CD4-positive, alpha-beta T cell treated with Interleukin-17A for 1 hour (primary cell): ENCODE data around the gene FCN1.

Experiments used
- DNase-seq: peaks from one replicate; pipeline ENCODE4 v3.0.0-alpha.2; 2020

FCN1 gene

DNA sequence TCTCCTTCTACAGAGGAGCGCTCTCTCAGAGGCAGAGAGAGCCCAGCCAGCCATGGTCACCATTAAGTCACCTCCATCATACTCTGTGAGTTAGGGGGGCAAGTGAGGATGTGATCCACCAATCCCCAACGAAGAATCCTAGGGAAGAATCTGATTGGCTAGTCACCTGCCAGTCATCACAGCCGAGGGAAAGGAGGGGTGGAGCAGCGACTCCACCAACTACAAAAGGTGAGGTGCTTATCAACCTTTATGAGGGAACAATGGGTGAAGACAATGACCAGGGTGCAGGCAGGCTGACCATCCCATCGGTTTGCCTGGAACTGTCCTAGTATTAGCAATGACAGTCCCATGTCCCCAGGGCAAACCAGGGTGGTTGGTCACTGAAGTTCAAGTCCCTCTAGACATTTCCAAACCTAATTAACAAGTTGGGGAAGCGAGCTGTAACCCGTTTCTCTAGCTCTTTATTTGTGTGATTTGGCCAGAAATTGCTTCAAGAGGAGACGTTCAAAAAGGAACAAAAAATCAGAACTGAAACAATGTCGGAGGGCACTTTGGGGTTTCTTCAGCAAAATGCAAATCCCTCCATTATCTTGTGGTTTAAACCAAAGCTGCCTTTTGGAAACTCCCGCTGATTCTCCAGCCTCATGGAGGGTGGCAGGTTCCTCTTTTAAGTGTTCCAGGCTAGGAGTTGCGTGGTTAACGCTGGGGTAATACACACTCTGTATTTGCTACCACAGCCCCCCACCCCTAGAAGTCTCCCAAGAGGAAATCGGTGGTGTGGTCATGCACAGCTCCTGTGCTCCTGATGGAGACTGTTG, 18.8 kb upstream of the FCN1 start:
- peak; percentile 16 for DNase-seq

DNA sequence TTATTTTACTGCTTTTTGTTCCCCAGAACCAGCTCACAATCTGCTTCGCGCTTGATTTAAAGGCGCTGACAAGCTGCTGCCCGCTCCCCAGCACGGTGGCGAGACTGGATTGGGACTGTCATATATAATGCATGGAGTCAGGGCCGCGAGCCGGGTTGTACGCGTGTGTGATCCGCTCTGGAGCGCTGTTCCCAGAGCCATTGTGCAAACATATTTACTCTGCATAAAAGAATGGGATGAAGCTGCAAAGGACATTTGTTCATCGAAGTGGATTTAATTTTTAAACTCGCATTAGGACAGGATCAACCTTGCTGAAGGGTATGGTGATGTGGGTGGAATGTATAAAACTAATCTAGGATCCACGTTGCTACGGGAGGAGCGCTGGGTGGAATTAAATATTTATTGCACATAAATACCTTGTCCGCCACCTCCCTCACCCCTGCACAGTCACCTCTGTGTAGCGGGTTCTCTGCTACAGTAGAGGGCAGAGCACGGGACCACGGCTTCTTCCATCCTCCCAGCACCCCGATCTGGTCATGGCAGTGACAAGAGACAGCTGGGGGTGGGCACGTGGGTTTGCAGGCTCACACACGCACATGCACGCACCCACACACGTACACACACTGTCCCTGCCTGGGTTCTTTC, 18.1 kb upstream of the FCN1 start:
- DNase-seq, result no peak

DNA sequence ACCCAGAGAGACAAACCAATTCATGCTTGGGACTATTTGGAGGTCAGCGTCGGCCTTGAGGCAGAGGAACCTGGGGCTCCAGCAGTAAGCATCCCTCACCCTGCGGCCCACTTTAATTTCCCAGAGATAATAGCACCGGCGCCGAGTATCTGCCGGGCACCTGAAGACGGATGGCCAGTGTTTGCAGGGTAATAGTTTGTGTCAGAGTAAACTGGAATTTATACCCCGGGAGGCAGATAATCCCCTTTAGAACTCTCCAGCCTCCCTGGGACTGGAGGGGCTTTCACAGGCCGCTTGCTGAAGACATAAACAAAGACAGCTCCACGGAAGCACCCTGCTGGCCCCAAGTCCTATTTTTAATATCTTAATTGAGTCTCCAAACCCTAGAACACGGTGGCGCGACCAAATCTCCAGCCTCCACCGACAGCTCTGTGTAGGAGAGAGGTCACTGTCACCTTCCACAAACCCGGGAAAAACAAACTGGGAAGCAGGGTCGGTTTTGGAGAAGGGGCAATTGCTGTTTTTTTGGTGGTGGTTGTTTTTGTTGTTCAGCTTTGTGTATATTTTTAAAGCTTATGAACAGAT, 17.4 kb upstream of the FCN1 start:
- no peak for DNase-seq

DNA sequence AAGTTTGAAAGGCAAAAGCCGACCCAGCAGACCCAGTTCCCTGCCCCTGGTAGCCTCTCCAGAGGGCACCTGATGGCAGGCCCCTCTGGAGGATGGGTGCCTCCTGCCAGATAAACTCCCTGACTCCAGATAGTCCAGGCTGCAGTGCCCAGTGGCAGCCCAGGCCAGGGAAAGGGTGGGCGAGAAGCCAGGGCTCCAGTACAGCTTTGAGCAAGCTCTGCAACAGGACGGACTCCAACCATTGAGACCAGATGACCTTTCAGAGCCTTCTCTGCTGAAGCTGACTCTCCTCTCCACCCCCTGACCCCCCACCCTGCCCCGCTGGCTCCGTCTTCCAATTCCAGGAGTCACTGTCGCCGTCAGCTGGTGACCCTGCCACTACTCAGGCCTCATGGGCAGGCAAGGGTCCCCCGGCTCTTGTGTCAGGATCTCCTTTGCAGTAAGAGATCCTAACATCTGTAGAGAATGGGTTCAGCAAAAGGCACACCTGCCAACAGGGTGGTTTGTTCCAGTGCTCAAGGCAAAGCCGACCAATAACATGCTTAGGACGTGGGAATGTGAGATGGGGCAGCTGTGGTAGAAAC, 15.5 kb upstream of the FCN1 start:
- DNase-seq, result no peak

DNA sequence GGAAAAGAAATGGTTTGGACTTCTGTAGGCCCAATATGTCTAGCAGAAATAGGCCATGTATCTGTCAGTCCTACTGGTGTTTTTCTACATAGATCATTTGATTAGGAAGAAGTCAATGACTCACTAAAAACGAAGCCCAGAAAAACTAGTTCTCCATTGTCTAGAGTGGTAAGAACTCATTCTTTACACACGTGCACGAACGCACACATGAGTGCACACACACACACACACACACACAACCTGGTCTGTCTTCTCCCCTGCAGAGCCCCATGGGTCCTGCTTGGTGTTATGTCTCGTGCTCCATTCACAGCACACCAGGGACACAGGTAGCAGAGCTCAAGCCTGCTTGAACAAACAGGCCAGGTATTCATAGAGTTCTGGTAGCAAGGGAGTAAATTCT, 14.9 kb upstream of the FCN1 start:
- no peak for DNase-seq

DNA sequence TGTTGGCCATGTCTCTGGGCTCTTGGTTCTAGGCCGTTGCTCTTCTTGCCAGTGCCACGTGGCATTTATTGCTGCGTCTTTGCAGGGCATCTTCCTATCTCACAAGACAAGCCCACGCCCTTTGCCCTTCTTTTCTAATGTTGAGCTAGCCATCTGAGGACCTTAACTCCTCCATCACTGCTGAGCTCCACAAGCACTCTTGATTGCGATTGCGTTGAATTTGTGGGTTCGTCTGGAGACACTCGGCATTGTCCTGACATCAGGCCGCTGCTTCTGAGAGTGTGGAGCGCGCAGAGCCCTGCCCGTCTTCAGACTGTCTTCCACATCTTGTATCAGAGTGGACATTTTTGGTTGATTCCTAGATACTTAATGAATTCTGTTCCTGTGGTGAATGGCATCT, 14.5 kb upstream of the FCN1 start:
- no peak for DNase-seq

DNA sequence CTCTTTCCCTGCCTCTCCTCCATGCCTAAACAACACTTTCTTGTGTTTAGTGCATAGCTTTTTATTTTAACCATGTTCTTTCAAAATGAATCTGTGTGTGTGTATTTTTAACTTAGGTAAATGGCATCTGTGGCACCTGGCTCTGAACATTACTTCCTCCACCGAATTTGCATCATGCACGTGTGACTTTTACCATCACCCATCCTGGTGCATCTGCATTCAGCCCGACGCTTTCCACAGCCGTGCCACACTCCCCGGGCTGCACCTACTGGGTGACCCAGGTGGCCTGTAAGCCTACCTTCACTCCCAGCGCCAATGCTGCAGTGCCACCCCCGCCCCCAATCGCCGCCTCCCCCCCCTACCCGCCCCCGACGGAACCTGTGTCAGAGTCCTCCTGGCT, 12.7 kb upstream of the FCN1 start:
- no peak for DNase-seq

DNA sequence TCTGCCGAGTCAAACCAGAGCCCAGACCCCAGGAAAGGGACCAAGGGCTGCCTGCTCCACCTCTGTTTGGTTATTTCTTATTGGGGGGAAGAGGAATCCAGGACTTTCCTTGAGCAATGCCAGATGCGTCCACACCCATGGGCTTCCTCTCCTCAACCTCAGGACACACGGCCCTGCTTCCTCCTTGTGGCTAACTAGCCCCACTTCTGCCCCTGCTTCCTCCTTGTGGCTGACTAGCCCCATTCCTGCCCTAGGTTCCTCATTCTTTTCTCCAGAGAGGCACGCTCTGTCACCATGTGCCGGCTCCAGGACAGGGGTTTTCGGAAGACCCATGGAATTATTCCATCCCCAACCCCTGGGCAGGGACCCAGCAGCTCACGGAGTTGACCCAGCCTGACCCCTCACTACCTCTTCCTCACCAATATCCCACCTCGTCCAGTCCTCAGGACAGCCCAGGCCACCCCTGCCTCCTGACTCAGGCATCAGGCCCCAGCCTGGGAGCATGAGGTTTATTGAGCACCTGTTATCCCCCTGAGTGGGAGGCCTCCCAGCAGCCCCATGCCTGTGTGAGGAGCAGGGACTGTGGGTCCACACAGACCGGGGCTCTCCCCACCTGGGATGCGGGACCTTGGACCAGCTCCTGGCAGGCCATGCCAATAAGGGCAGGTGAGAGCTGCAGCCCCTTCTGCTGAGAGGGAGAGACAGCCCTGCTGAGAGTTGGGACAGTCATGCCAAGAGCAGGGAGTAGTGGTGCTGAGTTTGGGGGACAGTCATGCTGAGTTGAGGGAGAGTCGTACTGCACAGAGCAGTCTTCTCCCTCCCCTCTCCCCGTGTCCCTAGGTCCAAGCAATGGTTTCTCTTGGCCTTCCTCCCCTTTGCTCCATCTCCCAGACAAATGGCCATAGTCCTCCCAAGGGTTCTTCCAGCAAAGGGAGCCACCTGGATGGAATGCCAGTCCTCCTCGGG, 11.8 kb upstream of the FCN1 start:
- DNase-seq, result peak; percentile 8

DNA sequence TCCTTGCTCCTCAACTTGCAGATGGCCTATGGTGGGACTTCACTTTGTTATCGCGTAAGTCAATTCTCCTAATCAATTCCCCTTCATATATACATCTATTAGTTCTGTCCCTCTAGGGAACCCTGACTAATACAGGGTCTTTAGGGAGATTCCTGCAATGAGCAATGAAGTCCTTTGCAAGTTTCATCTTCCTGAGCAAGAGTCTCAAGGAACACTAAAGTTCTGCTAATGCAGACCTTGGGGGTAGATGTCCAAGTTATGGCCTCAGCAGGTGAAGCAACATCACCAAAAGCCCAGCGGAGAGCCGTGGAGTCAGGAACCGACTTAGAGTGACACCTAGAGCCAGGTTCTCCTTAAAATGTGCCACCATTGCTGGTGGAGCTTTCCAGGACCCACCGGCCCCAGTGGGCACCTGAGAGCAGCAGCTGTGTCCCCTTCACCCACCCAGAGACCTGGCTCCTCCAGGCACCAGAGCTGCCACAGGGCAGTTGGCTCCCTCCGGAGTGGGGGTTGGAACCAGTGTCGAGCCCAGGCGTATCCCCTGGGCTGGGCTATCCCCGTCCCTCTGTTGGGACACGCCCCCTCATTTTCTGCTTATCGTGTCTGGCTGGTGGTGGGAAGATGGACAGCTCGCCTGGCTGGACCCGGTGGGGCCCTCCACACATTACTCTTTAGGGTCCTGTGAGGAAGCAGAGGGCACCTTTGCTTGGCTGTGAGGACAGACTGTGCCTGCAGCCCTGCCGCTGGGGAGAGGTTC, 10.9 kb upstream of the FCN1 start:
- no peak for DNase-seq

DNA sequence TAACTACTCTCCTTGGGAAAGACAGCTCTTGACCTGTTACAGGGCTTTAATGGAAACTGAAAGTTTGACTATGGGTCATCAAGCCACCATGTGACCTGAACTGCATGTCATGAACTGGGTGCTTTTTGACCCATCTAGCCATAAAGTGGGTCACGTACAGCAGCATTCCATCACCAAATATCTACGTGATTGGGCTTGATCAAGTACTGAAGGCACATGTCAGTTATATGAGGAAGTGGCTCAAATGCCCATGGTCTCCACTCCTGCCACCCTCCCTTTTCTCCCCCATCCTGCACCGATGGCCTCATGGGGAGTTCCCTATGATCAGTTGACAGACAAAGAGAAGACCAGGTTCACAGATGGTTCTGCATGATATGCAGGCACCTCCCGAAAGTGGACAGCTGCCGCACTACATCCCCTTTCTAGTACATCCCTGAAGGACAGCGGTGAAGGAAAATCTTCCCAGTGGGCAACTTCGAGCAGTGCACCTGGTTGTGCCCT, 7.3 kb upstream of the FCN1 start:
- no peak for DNase-seq

DNA sequence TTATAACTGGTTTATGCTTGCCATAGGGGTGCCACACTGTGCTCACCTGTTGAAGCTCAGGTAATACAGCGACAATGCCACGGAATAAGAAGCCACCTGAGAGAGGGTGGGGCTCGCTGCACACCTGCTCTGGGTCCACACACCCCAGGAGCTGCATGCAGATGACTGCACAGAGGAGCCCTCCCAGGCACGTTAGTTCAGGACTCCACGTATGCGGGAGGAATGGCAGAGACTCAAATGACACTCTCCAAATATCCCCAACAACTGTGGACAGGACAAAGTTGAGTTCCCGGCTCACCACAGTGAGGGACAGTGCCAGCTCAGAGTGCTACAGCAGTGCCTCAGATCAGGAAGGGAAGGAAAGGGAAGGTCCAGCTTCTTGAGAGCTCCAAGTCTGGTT, 5.8 kb upstream of the FCN1 start:
- DNase-seq, result no peak

DNA sequence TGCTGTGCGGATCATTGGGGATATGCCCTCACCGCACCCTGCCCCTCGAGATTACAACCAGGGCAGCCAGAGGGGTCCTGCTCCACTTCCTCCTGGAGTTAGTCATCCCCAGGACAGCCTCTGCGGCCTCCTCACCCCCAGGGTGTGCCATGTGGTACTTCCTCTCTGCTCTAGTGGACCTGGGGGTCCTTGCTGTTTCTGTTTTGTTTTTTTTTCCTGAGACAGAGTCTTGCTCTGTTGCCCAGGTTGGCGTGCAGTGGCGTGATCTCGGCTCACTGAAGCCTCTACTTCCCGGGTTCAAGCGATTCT, 5.2 kb upstream of the FCN1 start:
- DNase-seq, result no peak

DNA sequence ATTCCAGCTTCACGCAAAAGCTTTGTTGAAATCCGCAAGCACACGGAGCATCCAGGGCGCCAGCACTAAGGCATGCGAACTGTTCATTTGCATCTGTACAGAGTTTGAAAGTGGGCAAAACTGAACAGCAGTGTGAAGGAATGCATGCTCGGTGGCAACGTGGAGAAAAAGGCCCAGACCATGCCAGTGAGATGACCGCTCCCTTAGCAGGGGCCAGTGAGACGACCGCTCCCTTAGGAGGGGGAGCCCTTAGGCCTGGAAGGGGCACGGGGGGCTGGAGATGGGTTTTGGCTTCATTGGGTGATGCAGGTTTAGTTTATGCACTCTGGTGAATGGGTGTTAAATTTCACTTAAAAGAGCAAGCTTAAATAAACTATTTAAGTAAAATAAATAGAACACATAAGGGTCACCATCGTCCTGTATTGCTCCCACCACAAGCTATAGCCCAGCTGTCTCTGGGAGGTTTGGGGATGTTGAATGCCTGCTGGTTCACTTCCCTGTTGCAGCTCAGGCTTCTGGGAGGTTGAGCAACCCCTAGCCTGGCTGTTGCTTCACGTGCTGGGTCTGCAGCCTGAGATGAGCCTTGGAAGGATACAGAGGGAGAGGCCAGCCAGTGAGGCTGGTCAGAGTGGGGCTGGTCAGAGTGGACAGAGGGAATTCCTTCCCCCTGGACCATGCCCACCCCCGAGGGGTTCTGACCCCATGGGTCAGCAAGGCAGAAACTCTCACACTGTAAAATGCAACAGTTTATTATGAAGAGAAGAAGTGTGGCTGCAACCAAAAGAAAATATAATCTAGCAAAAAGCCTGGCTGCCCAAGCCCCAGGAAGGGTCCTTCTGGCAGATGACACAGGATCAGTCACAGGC, 4.6 kb upstream of the FCN1 start:
- DNase-seq, result no peak

DNA sequence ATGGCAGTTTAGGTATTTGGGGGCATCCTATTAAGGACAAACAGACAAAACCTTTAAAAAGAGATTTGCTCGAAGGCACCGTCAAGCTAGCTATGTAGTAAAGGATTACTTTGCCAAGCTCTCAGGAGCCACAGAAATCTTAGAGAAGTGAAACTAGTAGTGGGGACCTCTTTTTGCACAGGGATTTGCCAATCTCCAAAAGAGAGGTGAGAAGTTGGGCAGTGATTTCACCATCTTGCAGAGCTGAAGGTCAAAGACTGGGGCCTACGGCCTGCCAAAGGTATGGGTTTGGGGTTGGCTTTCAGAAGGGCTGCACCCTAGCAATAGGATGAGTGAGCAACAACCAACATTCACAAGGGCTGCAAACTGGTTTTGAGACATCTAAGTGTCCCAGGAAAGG, 1.6 kb upstream of the FCN1 start:
- no peak for DNase-seq

DNA sequence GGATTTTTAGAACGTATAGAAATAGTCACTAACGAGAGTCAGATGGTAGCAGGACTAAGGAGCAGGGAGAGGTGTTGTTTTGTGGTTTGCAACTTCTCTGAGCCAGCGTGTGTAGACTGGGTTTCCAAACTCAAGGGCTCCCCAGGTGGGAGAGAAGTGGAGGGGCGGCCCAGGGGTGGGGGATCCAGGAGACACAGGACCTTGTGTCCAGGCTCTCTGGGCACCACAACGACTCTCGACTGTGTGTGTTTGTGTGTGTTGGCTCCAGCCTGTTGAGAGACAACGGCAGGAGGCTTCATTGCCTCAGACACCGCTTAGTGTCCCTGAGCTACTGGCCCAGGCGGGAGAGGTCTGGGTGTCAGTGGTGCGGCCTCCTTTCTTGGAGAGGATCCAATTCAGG, 934 bp upstream of the FCN1 start:
- DNase-seq, result no peak

DNA sequence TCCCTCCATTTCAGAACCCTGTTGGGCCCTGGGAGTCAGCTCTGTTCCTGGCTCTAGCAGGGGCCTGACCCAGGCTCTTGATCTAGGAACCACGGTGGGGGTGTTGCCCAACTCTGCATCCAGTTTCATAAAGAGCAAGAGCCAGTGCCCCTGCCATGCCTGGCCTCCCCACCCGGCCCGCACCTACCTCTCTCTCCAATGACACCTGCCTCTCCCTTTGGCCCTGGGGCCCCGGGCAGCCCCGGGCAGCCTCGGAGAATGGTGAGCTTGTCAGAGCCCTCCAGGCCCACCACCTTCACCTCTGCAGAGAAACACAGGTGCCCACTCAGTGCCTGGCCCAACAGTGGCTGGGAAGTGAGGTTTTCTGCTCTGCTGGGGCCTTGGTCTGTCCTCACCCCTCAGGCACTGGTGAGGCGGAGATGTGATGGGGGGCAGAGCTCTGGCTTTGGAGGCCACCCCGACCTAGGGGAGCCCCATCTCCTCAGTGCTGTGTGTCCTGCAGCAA, 1.5 kb downstream of the FCN1 start:
- no peak for DNase-seq

DNA sequence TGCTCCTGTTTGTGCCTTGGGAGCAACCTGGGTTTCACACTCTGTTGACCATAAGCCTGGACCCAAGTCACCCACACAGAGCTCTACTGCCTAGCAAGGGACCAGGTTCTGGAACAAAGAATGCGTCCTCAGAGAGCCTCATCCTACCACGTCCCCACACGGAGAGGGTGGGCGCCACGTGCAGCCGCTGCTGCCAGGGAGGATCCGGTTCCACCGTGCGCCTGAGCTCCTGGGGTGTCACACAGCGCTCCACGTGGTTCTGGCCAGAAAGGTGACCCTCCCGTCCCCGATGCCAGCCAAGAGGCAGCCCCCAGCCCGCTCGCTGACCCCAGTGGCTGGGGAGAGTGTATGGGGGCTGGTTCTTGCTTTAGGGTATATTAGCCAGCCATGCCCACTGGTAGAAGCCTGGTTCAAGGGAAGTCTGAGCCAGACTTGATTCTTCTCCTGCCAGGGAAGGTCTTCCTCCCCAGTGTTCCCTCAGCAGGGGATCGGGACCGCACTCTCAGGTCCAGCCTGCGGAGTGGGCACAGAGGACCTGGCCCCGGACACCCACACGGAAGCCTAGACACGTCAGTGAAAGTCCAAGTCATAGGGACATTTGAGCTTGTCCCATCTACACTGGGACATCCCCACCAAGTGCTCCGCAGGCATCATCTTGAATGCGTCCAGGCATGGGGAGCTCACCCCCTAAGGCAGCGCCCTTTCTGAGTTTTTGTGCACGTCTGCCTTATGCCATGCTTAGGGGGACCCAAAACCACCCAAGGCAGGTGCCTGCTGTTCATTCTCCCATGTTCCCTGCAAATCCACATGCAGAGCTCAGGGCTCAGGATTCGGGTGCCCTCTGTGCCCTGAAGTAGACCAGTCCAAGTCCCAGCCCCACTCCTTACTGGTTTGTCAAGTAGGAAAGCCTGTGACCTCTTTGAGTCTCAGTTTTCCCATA, 2.4 kb downstream of the FCN1 start:
- no peak for DNase-seq

DNA sequence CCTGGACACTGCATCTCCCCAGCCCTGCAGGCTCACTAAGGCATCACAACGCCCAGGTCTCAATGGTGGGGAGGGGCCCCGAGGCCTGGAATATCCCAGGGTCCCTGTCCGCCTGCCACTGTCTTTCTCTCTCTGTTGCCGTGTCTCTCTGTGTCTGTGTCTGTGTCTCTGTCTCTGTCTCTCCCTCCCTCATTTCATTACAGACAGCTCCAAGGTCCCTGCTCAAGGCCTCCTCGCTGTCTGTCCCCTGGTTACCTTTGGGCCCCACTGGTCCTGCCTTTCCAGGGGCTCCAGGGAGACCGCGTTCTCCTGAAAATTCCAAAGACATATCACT, 3.2 kb downstream of the FCN1 start:
- no peak for DNase-seq

DNA sequence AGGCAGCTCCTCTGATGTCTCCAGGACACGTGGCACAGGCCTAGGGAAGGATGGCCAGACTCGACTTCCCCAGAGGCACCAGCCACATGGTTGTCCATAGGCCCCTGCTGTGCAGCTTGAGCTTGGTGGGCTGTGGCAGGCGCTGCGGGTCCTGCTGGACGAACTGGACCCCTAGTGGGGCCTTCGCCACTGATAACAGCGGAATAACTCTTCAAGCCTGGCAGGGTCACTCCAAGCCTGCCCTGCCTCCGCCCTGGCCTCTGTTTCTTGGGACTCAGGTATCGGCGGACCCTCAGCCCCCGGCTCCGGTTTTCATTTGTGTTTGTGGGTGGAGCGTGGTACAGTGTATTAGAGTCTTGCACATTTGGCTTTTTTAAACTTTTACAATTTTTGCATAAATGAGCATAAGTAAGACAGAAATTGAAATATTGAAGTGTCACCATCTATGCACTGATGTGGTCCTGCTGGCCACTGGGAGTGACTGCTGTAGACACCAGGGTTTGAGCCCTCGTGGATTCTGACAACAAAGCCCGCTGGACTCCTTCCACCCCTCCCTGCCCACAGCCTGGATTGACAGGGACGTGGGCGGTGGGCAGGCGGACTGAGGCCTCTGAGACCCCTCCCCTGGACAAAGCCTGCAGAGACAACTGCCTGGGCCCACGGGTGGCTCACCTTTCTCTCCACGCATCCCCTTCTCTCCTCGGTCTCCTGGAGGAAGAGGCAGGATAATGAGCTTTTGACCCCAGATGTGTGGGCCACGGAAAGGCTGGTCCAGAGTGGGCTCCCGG, 3.8 kb downstream of the FCN1 start:
- DNase-seq, result no peak
